Hematopoietic multipotent progenitor cell treated with erythropoietin and hydrocortisone succinate and interleukin-3 and kit ligand, for 8 days (in vitro differentiated cells): ENCODE data around the gene LTF.
A peak's percentile ranks its signal among the peaks of the same experiment; 100 is the strongest.
"Not testable (repeated sequence)": the region's sequence is repeated elsewhere in the genome, so short reads cannot be mapped to it uniquely, and the experiment has no call there.

Experiments used
- DNase-seq: peaks from one replicate; pipeline ENCODE4 v3.0.0-alpha.2; 2015

Gene LTF

DNA sequence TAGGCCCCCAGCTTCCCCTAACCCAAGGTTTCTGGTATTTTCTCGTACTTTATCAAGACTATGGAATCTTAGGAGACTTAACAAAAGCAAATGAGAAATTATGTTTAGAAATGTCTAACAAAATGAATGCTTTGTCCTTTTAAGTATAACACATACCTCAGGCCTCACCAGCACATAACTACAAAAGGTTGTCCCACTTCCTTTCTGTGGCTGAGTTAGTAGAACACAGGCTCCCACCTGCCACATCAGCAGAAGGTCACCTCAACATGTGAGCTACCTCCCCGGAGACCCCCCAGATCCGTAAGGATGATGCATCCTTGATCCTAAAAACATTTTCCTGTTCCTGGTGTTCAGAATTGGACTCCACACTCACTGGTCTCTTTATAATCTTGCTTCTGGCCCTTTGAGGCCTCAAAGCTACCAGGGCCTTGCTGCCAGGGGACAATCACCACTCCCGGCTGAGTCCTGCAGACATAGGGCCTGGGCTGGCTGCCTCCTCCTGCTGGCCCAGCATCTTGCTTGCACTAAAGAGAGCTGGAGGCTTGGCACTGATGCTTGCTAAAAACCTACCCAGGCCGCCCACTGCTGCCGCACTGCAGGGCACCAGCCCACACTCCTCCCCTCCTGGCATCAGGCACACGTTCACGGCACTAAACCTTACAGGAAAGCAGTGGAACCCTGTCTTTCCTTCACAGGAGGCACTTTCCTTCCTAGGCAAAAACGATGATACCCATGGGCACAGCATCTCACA lies 54.8 kb downstream of the LTF start:
- DNase-seq, result no peak

DNA sequence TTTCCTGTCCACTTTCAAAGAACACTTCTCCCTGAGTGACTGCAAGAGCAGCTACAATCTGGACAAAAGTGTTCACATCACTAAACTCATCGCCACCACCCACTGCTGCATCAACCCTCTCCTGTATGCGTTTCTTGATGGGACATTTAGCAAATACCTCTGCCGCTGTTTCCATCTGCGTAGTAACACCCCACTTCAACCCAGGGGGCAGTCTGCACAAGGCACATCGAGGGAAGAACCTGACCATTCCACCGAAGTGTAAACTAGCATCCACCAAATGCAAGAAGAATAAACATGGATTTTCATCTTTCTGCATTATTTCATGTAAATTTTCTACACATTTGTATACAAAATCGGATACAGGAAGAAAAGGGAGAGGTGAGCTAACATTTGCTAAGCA lies 55.9 kb downstream of the LTF start:
- DNase-seq, result peak; percentile 25

DNA sequence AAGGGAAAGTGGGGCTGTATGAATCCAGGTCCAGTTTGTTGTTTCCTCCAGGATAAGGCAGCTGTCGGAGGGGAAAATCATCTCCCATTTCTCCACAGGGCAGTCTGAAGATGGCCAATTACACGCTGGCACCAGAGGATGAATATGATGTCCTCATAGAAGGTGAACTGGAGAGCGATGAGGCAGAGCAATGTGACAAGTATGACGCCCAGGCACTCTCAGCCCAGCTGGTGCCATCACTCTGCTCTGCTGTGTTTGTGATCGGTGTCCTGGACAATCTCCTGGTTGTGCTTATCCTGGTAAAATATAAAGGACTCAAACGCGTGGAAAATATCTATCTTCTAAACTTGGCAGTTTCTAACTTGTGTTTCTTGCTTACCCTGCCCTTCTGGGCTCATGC lies 56.7 kb downstream of the LTF start:
- no peak for DNase-seq

DNA sequence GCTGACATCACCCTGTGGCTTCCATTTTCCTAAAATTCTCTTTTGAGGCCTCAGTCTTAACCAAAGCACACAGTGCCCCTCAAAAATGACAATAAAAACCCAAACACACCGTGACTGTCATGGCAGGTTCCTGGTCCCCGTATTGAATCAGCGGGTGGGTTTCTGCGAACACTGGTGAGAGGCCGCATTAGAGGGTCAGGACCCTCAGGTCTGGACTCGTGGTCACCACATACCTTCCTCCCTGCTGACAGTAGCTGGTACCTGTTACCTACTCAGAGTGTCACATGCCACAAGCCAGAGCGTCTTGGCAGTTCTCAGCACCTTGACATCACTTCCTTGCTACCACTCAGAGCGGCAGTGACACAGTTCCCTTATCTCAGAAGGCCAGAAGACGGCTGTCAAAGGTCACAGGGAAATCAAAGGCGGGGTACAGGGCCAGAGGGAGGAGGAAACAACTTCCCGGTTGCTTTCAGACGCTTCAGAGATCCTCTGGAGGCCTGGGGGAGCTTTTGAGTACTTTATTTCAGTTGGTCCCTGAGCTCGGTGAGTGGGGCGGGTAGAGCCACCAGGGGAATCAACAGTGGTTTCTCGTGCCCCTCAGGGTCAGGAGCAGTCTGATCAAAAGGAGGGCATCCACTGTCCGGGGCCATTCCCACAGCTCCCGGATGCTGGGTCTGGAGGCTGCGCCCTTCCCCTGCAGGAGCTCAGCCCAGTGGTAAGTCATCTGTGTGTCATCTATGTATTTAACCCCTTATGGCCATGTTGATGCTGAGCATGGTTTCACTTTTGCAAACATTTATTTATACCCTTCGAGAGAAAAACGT lies 57.7 kb downstream of the LTF start, which contains the start of the genes CCR5AS and CCRL2:
Gene CCR5AS (minus strand): TSS at position 279 of the 824 bp plus-strand sequence.
Gene CCRL2 (plus strand): TSS at position 472 of the 824 bp plus-strand sequence. CDS start 821 bp downstream, outside the sequence.
- DNase-seq, result peak; percentile 97

DNA sequence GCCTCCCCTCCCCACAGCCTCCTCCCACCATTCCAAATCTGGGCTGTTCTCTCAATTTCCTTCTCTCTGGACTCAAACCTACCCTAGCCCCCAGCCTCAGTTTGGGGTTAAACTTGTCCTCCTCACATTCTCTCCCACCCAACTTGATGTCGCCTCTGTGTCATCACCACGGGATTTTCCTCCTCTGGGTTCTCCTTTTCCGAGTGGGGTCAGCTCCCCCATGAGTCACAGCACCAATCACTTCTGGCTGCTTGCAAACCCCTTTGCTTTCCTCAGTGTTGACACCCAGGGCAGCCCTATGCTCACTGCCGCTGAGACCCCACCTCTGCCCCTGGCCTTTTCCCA lies 58.3 kb downstream of the LTF start:
- no peak for DNase-seq

DNA sequence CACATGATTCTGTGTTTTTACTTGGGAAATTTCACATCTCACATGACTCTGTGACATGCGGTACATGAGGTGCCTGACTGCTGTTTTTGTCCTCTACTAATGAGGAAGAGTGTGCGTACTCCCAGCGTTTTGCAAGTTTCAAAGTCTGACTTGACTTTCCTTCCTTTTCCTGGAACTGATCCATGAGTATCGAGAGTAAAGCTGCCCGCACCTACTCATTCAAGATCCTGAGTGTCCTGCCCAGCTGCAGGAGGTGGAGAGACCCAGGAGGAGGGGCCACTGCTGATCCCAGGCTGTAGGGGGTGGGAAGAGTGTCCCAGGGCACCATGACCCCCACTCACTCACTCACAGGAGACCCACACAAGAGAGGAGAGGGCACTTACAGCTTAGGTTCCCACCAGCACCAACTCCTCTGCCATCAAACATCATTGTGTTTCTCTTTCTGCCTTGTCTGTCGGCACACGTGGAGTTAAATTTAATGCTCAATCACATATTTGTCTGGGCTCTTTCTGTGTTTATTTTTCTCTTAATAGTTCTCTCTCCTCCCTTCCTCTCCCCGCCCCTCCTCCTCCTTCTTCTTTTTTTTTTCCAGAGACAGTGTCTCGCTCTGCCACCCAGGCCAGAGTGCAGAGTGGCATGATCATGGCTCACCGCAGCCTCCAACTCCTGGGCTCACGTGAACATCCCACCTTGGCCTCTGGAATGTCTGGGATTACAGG lies 59.2 kb downstream of the LTF start:
- no peak for DNase-seq

DNA sequence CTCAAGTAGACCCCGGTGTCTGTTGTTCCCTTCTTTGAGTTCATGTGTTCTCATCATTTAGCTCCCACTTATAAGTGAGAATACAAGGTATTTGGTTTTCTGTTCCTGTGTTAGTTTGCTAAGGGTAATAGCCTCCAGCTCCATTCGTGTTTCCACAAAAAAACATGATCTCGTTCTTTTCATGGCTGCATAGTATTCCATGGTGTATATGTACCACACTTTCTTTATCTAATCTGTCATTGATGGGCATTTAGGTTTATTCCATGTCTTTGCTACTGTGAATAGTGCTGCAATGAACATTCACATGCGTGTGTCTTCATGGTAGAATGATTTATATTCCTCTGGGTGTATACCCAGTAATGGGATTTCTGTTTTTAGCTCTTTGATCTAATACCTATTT lies 61.8 kb downstream of the LTF start:
- DNase-seq, result not testable (repeated sequence)

DNA sequence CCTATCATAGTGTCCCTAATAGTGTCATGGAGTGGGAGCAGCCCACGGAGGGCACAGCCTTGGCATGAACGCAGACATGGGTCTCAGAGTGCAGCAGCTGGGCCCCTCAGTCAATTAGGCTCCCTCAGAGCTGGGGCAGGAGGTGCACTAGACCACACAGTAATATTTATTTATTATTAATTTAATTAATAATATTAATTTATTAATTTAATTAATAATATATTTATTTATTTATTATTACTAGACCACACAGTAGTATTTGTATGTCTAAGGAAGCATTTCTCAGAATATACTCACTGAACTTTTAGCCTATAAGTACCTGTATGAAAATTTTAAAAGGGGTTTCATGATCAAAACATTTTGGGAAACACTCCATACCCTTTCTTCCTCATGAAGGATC lies 63.1 kb downstream of the LTF start:
- DNase-seq, result no peak

DNA sequence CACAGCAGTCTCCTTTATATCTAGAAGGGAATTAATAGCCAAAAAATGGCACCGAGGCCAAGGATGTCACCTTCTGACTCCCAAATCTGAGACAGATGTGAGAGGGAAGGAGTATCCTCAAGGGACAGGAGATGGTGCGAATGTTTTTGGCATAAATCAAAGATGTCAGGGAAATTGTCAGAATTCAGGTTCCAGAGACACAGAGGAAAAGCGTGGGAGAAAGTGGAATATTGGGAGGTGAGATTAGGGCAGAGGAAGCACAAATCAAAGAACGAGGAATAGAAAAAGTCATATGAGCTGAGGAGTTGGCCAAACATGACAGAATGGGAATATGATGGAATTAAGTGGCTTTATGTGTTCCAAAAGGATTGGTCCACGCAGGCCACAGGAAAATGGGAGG lies 63.9 kb downstream of the LTF start:
- DNase-seq, result no peak

DNA sequence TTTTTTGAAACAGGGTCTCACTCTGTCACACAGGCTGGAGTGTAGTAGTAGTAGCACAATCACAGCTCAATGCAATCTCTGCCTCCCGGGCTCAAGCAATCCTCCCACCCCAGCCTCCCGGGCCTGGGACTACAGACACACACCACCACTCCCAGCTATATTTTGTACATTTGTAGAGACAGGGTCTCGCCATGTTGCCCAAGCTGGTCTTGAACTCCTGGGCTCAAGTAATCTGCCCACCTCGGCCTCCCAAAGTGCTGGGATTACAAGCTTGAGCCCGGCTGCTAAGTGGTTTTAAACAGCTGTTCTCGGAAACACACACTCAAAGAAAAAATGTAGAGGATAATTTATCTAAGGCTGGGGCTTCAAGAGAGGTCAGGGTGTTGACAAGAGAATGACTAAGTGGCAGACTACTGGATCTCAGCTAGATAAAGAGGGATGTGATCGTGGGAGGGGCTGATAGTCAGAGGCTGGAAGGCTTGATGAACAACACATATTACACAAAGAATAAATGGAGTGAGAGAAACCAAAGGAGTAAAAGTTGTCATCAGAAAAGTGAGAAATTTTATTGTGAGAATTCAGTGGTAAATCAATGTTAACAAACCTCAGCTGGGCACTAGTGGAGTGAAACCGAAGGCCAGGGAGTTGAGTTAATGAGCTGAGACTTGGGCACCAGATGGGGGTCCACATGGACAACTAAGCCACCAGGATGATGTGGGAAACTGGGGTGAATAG lies 64.5 kb downstream of the LTF start:
- peak; percentile 79 for DNase-seq

DNA sequence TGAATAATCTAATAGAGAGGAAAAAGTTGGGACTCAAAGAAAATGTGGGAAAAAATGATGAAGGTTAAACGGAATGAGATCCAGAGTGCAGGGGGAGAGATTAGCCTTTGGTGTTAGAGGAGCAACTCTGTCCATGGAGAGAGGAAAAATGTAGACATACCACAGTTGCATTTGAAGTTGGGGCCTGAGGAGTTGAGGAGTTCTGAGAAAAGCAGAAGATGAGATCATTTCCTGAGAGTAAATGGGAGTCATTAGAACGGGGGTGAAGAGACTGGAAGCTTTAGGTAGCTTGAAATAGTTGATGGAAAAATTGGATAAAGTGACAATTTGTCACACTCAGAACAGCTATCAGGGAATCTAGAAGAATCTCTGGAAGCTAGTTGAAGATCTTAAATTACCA lies 65.1 kb downstream of the LTF start:
- no peak for DNase-seq

DNA sequence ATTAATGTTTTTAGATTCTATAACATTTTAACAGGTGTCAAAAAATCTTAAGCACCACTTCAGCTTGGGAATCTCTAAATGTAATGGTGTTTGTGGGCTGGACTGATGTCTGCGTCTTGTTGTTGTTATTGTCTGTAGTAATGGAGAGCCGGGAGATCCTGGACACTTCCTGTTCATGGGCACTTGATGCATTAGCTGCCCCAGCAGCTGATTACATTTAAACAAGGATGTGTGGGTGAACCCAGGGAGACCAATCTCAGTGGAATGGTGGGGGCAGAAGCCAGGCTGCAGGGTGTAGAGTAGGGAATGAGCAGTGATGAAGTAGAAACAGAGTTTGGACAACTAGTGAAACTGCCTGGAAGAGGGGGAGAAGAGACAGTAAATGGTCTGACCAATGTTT lies 65.6 kb downstream of the LTF start:
- DNase-seq, result no peak

DNA sequence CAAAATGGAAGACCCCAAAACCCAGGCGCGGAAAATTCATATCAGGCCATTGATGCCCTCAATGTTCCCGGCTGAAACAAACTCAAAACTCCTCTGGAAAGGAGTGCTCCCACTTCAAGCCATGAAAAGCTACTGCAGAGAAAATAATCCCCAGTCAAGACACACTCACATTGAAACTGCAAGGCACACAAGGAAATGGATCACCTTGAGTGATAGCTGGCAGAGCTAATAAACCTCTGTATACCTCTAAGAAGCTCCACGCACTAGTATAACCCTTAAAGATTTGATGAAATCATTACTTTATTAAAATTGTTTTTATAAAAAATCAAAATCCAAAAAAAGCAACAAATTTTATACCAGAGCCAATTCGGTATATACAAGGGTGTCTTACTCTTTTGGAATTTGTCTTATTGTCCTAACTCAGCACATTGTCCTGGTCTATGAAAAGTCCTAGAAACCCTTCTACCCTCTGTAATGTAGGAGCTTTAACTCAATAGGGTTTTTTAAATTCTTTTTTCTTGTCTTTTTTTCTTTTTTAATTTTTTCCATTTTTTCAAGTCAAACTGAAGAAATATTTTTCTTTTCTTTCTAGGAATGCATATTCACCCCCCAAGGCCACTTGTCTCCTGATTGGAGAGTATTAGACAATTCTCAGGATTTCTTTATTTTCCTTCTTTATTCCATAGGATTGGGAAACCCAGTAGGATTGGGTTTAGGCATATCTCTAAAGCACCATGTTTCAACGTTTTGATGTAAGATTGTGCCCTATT lies 66.3 kb downstream of the LTF start:
- DNase-seq, result no peak

DNA sequence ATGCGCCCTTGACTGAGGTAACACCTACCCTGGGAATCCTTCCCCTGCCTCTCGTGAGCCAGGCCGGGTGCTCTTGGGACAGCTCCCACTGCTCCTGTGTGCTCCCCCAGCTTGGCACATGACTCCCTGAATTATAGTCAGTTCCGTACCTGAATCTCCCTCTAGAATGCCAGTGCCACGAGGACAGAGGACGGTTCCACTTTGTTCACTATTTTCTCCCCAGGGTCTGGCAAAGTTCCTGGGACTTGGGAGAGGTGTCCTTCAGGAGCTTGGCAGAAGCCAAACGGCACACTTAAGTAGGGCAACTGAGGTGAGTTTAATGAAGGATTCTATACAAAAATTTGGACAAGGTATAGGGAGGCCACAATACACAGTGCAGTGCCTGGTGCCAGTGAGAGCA lies 67.6 kb downstream of the LTF start:
- DNase-seq, result no peak

DNA sequence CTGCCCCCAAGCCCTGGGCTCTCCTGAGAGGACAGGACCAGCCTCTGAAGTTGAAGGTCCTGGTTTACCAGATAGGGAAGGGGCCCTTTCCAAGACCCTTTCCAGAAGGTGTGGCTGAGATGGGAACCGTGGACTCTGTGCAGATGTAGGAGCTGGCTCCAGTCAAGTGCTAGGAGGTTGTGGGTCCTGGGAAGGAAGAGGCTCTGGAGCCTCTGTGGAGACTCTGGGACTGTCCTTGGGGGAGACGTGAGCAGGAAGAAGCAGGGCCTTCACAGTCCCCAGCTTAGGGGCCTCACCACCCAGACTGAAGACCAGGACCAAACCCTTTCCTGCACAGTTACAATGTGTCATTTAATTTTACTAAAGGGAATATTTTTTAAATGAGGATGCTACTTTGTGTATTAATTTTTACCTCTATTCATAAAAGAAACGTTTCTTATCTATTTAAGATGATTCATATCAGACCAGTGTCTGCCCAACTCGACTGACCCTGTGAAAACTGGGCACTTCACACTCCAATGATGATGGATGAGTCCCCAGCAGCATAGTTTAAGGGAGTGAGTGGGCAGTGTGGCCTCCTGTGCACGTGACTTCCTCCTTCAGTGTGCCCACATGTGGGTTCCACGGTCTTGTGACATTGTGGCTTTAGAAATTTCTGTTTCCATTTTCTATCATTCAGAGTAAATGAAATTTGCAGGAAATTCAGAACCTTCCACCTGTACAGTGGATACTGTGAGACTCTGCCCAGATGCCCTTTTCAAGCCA lies 68.8 kb downstream of the LTF start:
- DNase-seq, result peak; percentile 25

DNA sequence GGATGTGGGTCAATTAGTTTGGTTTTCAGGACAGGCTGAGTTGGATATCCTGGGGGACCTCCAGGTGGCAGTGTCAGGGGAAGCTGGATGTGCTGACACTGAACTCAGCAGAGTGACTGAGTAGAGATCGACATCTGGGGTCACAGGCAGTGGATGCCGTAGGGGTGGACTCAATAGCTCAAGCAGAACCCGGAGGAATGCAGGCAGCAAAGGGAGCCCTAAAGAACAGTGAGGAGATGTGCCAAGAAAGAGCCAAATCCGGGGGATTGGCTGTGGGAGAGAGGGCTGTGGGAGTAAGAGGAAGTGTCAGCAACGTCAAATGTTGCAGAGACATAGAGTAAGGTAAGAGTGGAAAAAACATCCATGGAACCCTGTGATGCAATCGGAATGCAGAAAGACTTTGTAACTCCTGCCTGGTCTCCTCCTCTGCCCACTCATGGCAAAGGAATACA lies 69.5 kb downstream of the LTF start:
- DNase-seq, result peak; percentile 34

DNA sequence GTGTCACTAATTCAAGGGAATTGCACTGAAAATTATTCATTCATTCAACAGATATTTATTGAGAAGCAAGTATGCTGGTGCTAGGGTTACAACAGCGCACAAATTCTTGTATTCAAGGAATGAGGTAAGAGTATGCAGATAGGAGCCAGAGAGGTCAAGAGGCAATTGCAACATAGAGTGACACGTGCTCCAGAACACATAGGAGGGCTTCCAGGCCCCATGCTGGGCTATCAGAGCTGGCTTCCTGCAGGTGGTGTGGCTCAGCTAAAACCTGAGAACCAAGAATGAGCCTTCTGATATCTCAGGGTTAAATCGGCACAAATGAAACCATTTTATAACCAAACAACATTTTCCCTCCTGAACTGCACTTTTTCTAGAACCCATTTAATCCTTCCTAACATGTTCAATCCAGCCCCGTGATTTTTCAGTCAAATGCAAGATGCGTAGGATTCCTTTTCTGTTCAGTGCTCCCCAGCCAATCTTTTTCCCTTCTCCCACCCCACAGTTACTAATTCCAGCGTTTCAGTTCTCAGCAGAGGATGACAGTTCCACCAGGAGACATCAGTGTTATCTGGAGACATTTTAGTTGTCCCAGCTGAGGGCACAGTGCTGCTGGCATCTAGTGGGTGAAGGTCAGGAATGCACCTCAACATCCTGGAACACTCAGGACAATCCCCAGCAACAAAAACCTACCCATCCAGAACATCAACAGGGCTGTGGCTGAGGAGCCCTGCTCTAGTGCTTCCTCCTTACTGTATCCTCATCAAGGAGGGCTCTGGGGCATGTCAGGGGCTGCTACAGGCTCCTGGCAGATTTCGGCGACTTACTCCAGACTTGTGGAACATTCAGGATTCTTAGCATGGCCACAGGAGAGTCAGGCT lies 70.9 kb downstream of the LTF start:
- no peak for DNase-seq

DNA sequence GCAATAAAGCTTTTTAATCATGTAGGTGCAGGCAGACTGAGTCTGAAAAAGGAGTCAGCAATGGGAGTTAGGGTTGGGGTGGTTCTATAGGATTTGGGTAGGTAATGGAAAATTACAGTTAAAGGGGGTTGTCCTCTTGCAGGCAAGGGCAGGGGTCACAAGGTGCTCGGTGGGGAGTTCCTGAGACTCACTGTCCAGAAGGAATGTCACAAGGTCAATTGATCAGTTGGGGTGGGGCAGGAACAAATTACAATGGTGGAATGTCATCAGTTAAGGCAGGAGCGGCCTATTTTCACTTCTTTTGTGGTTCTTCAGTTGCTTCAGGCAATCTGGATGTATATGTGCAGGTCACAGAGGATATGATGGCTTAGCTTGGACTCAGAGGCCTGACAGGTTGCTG lies 71.7 kb downstream of the LTF start:
- DNase-seq, result no peak

DNA sequence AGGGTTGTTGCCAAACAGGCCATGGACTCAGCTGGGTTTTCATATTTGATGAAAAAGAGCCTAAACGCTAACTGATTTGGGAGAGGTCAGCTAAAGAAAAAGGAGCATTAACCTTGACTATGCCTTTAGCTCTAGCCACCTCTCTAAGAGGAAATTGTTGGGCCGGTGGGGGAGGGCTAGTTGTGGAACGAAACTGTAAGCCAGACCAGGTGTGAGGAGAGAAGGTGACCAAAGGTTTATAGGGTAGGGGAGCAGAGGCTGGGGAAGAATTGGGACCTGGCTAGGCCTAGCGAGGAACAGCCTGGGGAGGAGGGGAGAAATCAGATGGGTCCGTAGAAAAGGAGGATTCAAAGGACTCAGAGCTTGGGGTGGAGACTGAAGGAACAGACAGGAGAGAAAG lies 73.2 kb downstream of the LTF start:
- DNase-seq, result not testable (repeated sequence)

DNA sequence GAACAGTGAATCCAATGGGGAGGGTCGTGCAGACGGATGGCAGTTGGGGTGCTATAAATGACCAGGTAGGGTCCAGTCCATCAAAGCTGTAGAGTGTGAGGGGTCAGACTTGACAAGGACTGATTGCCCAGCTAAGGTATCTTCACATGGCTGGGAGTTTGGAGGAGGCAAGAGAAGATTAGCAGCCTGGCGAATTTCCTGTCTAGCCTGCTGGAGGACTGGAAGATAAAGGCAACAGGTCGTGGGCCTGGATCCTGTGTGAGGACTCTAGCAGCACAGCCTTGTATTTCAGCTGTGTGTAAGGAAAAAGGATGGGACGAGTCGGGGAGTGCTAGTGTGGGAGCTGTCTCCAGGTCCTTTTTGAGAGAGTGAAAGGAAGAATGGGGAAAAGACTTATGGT lies 75.4 kb downstream of the LTF start:
- DNase-seq, result no peak
